ENCODE results near the gene NABP2.

GRCh38 chr12:56190695-56191155, 33.4 kb upstream of the NABP2 start:
- TF ChIP-seq CTCF (IDR thresholded peaks at IDR 0.05) (no peak), POLR2A (IDR thresholded peaks at IDR 0.05; ENCODE audit: low read length) (no peak), EP300 (IDR thresholded peaks at IDR 0.05) (no peak), MYC (IDR thresholded peaks at IDR 0.05; ENCODE audit: borderline replicate concordance, low read length) (no peak), PBX3 (IDR thresholded peaks at IDR 0.05) (no peak)
